NT2/D1 (cell line): ENCODE results near the gene POLL.

ENCODE experiments used
- SUZ12 ChIP-seq: IDR thresholded peaks from 2 replicates; pipeline ENCODE4 v1.6.1; 2011; ENCODE audit not compliant: insufficient read length, insufficient read depth; ENCODE audit errors: extremely low read depth
- ZNF274 ChIP-seq: IDR thresholded peaks from 2 replicates; pipeline ENCODE4 v1.6.1; 2011; ENCODE audit warnings: mild to moderate bottlenecking, low read depth, low read length

DNA sequence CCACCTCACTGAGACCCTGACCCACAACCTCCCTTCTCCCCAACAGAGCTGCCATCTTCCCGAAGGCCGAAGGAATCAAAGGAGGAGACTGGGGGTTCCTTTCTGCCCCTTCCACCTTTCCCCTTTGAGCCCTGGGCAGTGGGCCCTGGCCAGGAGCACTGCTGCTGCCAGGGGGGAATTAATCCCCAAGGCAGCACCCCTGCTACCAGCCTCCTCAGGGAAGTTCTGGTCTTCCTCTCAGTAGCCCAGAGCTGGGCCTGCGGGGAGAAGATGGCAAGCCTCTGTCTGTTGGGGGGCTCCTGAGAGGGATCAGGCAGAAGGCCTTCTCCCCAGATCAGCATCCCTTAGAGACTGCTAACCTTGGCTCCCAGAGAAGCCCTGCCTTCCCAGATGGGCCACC, 25.6 kb upstream of the POLL start:
- TF ChIP-seq SUZ12, result no peak
- no peak for TF ChIP-seq ZNF274
